GM13976 (cell line): ENCODE results near the gene FCHSD2.

Source experiments
- DNase-seq: peaks from one replicate; pipeline ENCODE4 v3.0.0; 2012; ENCODE audit warnings: low spot score
- CTCF ChIP-seq: IDR thresholded peaks from 2 replicates; pipeline ENCODE4 v1.5.1; 2012; ENCODE audit warnings: borderline replicate concordance, mild to moderate bottlenecking; ENCODE audit not compliant: insufficient read depth; ENCODE audit errors: extremely low read depth, missing control alignments, control extremely low read depth
- in situ Hi-C: fragments of 300-500 bp; cut with MboI; formaldehyde crosslinking; loops from one replicate; pipeline ENCODE4 v1.12.0; 2022; ENCODE audit warnings: low sequenced_read_pairs, mixed read lengths, inconsistent platforms; ENCODE audit not compliant: unreplicated experiment

FCHSD2 gene

GRCh38 chr11:72875736-72876135 lies 266.4 kb downstream of the FCHSD2 start:
- TF ChIP-seq CTCF = no peak
- in situ Hi-C loops = no loop called here
- DNase-seq = no peak

- DNase-seq = no peak
- no peak for TF ChIP-seq CTCF
- in situ Hi-C loops = no loop called here
Measured at GRCh38 chr11:72872012-72872411, 270.1 kb downstream of the FCHSD2 start.

DNA sequence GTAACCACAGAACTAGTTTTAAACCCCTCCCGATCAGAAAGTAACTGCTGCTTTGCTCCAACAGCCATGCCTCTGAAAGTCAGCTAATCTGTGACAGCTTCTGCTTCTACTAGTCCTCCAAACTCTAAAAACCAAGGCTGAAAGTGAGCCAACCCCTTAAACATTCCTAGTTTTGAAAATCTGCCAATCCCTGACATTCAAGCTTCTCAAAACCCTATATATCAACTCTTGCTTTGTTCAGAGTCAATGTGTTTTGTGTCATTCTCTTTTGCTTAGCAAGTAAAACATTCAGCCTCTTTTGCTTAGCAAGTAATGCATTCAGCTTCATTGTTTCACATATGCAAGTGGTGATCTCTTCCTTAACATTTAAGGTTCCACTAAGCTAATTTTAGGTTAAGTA lies 271.0 kb downstream of the FCHSD2 start:
- TF ChIP-seq CTCF = no peak
- DNase-seq = no peak
- in situ Hi-C loops = no loop called here

DNA sequence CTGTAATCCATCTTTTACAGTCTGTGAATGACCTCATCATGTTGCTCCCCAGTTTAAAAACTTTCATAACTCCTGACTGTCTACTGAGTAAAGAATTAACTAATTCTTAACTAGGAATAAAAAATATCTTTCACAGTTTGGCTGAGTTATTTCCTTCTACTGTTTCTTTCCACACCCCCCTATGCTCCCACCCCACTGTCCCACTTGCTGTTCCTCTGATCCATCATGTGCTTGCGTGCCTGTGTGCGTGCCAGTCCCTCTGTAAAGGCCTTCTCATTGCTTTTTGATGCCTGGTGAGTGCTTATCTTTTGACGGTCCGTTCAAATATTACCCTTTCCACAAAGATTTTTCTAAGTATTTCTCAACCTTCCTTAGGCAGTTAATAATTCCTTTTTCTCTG lies 272.3 kb downstream of the FCHSD2 start:
- in situ Hi-C loops = no loop called here
- no peak for DNase-seq
- TF ChIP-seq CTCF = no peak

- TF ChIP-seq CTCF = no peak
- DNase-seq = no peak
- in situ Hi-C loops = no loop called here
Measured at GRCh38 chr11:72867970-72868369, 274.1 kb downstream of the FCHSD2 start.

- in situ Hi-C loops = no loop called here
- no peak for DNase-seq
- no peak for TF ChIP-seq CTCF
Measured at GRCh38 chr11:72864702-72865655, 277.1 kb downstream of the FCHSD2 start.

DNA sequence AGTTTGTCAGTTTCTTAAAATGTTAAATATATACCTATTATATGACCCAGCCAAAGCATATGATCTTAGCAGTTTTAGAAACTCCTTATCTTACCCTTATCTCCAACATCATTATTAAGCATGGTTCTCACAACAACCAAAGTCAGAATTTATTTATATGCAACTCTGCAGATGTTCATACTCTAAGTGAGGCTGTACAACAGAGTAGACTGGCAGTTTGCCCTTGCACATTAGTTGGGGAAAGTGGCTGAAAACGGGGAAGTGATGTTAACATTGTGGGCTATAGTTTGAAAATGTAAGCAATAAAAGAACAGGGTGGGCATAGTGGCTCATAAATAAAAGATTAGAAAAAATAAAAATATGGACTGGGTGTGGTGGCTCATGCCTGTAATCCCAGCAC lies 278.2 kb downstream of the FCHSD2 start:
- DNase-seq = no peak
- in situ Hi-C loops = no loop called here
- TF ChIP-seq CTCF = no peak
